DMS153 (cell line): ENCODE measurements around the gene IQGAP2.

ENCODE experiments used
- DNase-seq: peaks from one replicate; lab custom pipeline; 2025; lab: John Stamatoyannopoulos, UW

IQGAP2 gene

DNA sequence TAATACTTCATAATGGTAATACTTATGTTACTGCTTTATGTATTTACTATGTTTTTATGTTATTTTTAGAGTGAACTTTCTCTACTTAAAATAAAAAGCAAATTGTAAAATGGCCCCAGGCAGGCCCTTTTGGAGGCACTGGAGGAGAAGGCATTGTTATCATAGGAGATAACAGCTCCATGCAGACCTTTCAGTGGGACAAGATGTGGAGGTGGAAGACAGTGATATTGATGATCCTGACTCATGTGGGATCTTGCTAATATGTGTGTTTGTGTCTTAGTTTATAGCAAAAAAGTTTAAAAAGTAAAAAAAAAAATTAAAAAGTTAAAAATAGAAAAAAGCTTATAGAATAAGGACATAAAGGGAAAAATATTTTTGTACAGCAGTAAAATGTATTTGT lies 74.5 kb downstream of the IQGAP2 start:
- no peak for DNase-seq

DNA sequence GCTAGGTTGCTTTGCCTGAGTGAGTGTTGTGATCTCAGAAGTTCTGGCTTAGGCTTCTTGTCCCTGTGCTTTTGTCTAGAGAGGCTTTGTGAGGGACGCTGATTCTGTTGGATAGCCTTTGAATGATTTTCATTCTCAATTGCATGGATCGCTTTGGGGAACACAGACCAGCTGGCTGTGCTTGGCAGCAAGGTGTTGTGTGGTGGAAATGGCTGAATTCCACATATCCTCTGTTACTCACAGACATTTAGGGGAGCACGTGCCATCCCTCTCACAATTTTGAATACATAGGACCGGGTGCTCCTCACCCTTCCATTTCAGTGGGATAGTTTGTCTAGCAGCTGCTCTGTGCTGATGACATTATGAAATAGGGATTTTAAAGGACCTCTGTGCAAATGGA lies 76.2 kb downstream of the IQGAP2 start:
- no peak for DNase-seq

- no peak for DNase-seq
Observed at GRCh38 chr5:76479973-76480667, 77.0 kb downstream of the IQGAP2 start.

- DNase-seq: no peak
Observed at GRCh38 chr5:76482984-76483383, 79.9 kb downstream of the IQGAP2 start.

DNA sequence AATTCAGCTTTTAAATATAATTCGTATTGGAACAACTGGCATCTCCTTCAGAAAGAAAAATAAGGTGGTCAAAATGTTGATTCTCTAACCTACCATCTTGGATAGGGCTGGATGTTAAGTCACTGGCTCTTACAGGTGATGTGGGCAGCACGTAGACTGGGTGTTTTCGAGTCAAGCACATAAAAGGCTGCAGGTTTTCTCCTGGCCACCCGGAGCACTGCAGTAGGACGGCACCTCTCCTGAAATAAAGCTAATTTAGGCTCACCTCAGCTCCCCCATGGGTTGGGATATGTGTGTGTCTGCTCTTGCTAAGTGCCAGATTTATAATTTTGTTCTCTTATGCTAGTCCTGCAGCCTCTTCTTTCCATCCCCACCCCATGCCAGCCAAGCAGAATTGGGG lies 80.3 kb downstream of the IQGAP2 start:
- DNase-seq: no peak

DNA sequence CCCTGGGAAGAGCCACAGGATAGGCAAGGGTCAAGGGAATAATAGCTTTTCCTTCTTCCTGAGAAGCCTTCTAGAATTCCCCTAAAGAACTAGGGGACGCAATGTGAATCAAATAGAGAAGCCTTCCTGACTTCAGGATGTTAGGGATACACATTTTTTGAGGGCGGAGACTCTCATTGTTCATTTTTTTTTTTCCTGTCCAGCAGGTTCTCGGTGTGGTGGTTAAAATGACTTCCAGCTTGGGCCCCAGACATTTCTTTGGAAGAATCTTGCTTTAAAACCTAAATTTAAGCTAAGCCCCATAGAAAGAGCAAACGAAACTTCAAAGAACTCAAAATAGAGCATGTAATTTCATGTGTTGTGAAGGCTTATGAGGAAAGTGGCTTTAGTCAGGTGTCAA lies 80.8 kb downstream of the IQGAP2 start:
- no peak for DNase-seq

- no peak for DNase-seq
Observed at GRCh38 chr5:76485511-76485910, 82.4 kb downstream of the IQGAP2 start.

- no peak for DNase-seq
Observed at GRCh38 chr5:76487386-76487785, 84.3 kb downstream of the IQGAP2 start.

GRCh38 chr5:76487821-76488220 lies 84.7 kb downstream of the IQGAP2 start:
- DNase-seq: no peak

DNA sequence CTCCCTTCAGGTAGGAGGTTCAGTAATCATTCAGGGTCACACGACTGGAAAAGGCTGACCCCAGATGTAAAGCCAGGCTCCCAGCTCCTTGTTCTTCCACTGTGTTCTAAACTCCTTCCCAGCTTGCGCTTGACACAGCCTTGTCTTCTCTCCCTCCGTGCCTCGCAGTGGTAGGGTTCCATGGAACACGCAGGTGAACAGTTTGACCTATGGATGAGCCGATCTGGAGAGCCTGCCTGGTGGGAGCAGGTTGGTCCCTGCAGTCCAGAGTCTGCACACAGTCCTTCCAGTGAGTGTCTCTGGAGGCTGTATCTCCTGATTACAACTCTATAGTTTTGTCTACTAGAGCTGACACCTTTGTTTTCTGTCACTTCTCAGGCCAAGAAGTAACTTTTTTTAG lies 85.9 kb downstream of the IQGAP2 start:
- no peak for DNase-seq

DNA sequence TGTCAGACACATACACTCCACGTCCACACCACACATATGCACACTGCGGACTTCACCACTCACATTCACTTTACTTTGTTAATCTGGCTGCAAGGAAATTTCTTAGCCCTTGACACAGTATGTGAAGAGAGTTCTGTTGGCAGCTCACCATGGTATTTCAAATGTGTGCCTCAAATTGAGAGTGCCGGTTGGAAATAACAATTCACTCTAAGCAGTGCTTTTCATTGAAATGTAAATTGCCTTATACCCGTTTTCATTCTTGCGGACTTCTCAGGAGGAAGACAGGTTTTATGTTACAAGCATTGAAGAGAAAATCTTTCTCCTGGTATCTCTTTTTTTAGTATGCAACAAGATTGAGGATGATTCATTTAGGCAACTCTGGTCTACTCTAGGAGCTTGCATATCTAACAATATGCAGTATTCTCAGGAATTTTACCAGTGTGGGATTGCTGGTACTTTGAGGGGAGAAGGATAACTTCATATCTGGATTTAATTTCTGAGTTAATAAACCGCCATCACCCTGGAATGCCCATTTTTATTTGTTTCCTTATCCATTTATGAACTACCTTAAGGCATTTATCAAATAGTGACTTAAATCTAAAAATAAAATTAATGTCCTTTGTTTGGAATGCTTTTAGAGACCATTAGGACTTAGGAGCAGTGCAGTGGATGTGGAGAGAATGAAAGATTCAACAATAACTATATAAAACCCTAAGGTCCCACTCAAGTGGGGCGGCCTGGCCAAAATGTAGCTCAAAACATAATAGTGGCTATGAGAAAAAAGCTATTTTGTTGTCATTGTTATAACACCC lies 87.0 kb downstream of the IQGAP2 start:
- DNase-seq: no peak

DNA sequence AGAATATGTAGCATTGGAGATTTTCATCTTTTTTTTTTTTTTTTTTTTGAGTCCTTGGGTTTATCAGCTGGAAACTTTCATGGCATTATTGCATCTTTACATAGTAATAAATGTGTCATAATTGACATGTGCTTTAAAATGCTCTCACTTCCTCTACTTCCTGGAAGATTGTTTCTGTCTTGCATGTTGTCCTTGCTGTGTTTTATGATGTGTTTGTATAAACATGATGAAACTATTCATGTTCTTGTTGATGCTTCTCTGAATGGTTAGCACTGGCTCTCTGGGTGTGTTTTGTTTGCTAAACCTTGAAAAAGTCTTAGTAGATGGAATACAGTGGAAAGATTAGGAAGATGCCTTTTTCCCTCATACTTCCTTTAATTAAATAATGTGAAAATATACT lies 87.9 kb downstream of the IQGAP2 start:
- no peak for DNase-seq

GRCh38 chr5:76492819-76493189 lies 89.7 kb downstream of the IQGAP2 start:
- no peak for DNase-seq

- DNase-seq: no peak
Observed at GRCh38 chr5:76493190-76493837, 90.2 kb downstream of the IQGAP2 start.

GRCh38 chr5:76494201-76494600 lies 91.1 kb downstream of the IQGAP2 start:
- no peak for DNase-seq

DNA sequence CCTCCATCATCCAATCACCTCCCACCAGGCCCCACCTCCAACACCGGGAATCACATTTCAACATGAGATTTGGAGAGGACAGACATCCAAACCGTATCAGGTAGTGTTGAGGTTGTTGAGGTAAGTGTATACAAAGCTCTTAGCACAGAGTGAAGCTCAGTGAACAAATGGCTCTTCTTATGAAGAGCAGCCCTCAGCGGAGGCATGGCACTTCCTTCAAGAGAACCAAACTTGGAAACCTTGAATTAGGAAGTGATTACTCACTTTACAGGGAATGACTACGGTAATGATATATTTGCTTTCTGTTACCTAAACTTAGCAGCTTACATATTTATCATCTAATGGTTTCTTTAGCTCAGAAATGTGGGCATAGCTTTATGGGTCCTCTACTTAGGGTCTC lies 92.8 kb downstream of the IQGAP2 start:
- DNase-seq: no peak

DNA sequence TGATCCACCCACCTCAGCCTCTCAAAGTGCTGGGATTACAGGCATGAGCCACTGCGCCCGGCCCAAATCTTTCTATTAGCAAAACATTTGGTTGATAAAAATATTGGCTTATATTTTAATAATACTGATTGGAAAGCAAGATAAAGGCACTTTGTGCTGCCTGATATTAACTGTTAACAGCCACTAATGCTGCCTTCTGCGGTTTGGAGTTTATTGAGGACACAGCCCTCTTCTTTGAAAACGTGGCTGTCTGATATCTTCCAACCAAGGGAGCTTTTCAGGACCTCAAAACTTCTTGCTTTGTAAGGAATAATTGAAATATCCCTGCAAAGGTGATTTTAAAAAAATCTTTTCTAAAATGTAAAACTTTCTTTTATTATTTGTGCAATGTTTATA lies 94.0 kb downstream of the IQGAP2 start:
- DNase-seq: no peak

GRCh38 chr5:76497986-76498717 lies 95.1 kb downstream of the IQGAP2 start:
- DNase-seq: no peak

GRCh38 chr5:76499507-76500161 lies 96.5 kb downstream of the IQGAP2 start:
- no peak for DNase-seq

DNA sequence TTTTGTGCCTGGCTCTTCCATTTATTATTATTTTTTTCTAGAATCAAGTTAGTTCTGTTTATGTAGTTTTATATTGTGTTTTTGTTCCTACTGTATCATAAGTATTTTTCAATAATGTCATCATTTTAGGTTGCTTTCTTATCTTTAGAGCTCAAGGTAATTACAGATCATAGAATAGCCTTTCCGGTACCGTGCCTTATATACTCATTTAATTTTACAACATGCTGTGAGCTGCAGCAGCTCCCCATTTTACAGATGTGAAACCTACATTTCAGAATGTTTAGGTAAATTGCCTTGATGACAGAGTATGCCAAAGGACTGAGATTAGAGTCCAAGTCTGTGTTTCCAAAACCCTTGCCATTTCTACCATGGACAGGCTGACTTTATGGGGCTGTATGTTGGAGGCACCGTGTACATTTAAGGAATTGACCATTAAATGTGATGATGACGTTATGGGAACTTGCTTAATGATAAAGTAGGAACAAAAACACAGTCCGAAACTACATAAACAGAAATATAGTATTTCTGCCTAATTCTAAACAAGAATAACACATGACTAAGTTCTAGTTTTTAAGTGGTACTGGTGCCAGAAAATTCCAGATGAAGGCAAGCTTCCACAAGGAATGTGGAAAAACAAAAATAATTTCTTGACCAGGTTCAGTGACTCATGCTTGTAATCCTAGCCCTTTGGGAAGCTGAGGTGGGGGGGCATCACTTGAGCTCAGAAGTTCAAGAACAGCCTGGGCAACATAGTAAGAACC lies 97.7 kb downstream of the IQGAP2 start:
- no peak for DNase-seq

DNA sequence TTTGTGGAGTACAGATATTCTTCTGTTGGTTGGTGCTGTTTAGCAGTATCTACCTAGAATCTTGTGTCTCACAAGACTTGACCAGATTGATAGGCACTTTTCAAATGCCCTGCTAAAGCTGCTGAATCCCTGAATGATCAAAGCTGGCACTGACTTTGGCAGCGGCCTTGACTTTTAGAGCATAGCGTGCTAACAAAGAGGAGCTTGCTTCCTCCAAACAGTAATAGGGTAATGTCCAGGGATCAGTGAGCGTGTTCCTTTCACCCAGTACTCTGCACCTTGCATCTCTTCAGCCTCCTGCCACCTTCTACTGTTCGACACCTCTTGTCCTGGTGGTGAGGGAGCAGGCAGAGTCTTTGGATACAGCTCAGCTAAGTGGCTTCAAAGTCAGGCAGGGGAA lies 100.8 kb downstream of the IQGAP2 start:
- no peak for DNase-seq
